Forelimb muscle (tissue), 1 donor: ENCODE data around the gene RAP1GAP2. TPM values are rescaled to one million over a fixed set of nuclear protein-coding genes. Genes with fewer than 3 reads are reported as not detected.

Experiments
- DNase-seq: peaks from one replicate; pipeline ENCODE4 v3.0.0-alpha.2; 2013; ENCODE audit warnings: low read depth
- polyA plus RNA-seq: library from polyadenylated mRNA; unstranded; fragments of 120-200 nt; gene quantifications from one replicate; pipeline ENCODE4 v1.2.1, GENCODE V29; 2013; ENCODE audit not compliant: insufficient read length

Gene RAP1GAP2
- polyA plus RNA-seq, 1 donor: 2.4 TPM

- DNase-seq: no peak
Measured at GRCh38 chr17:2853283-2854142, 57.3 kb downstream of the RAP1GAP2 start.

- DNase-seq: no peak
Measured at GRCh38 chr17:2854143-2855055, 58.2 kb downstream of the RAP1GAP2 start.

- no peak for DNase-seq
Measured at GRCh38 chr17:2855063-2855600, 58.9 kb downstream of the RAP1GAP2 start.

GRCh38 chr17:2856727-2857126, 60.5 kb downstream of the RAP1GAP2 start:
- no peak for DNase-seq

GRCh38 chr17:2860045-2860444, 63.8 kb downstream of the RAP1GAP2 start:
- DNase-seq: no peak

GRCh38 chr17:2860883-2861282, 64.6 kb downstream of the RAP1GAP2 start:
- no peak for DNase-seq

- DNase-seq: no peak
Measured at GRCh38 chr17:2862197-2862596, 66.0 kb downstream of the RAP1GAP2 start.

- DNase-seq: no peak
Measured at GRCh38 chr17:2863204-2863603, 67.0 kb downstream of the RAP1GAP2 start.

GRCh38 chr17:2865228-2865627, 69.0 kb downstream of the RAP1GAP2 start:
- DNase-seq: no peak

- DNase-seq: no peak
Measured at GRCh38 chr17:2867441-2868424, 71.5 kb downstream of the RAP1GAP2 start.

GRCh38 chr17:2869604-2870003, 73.4 kb downstream of the RAP1GAP2 start:
- no peak for DNase-seq

GRCh38 chr17:2871205-2871604, 75.0 kb downstream of the RAP1GAP2 start:
- DNase-seq: no peak

- no peak for DNase-seq
Measured at GRCh38 chr17:2871720-2872119, 75.5 kb downstream of the RAP1GAP2 start.

- no peak for DNase-seq
Measured at GRCh38 chr17:2872282-2872681, 76.0 kb downstream of the RAP1GAP2 start.

GRCh38 chr17:2874189-2874686, 78.0 kb downstream of the RAP1GAP2 start:
- DNase-seq: no peak

GRCh38 chr17:2875608-2876007, 79.4 kb downstream of the RAP1GAP2 start:
- no peak for DNase-seq

GRCh38 chr17:2876467-2876866, 80.2 kb downstream of the RAP1GAP2 start:
- DNase-seq: no peak

- DNase-seq: no peak
Measured at GRCh38 chr17:2878751-2879254, 82.6 kb downstream of the RAP1GAP2 start.

GRCh38 chr17:2880050-2880449, 83.8 kb downstream of the RAP1GAP2 start:
- DNase-seq: no peak

GRCh38 chr17:2881295-2881694, 85.1 kb downstream of the RAP1GAP2 start:
- DNase-seq: no peak
